ENCODE measurements around the gene SPTBN4.
A peak's percentile ranks its signal among the peaks of the same experiment; 100 is the strongest.

SPTBN4 gene

GRCh38 chr19:40588110-40588854 lies 121.5 kb downstream of the SPTBN4 start:
- WGBS, 2 donors (ENCODE audit: extremely low coverage in 2 of 2, insufficient read length in 2 of 2, insufficient replicate concordance in 1 of 2) = no CpG with 5 or more reads among the region's 19 CpGs
- H3K36me3 ChIP-seq (replicated peaks in 1 of 2; ENCODE audit: control insufficient read depth in 2 of 2, insufficient read depth in 2 of 2, low read length in 2 of 2) = peaks cover 6 to 39% of the 10 kb centered on the region in 2 donors
- no peak overlapping the region for H3K27ac ChIP-seq (replicated peaks; ENCODE audit: low read length)
- H3K14ac ChIP-seq (ENCODE audit: low read length) = peak overlapping the region; percentile 63
- H4K8ac ChIP-seq (ENCODE audit: low read depth, low read length) = no peak overlapping the region
- H3K18ac ChIP-seq (ENCODE audit: low read length) = peak overlapping the region; percentile 46
- no peak overlapping the region for H2AK5ac ChIP-seq (ENCODE audit: low read depth, low read length)
- no peak overlapping the region for H3K4me2 ChIP-seq (ENCODE audit: insufficient read depth, low read length, poor library complexity, severe bottlenecking)
- peaks cover 12 to 14% of the 10 kb centered on the region in 2 donors for H3K4me1 ChIP-seq (ENCODE audit: control insufficient read depth in 2 of 2, insufficient read depth in 1 of 2, low read depth in 1 of 2, low read length in 2 of 2)
- no peak overlapping the region for H2BK5ac ChIP-seq (ENCODE audit: low read length)
- peak overlapping the region in 1 of 2 donors; percentile 9 for H3K4me3 ChIP-seq (ENCODE audit: low read length in 2 of 2)
- no peak overlapping the region for H3K9ac ChIP-seq (ENCODE audit: low read depth, low read length, poor library complexity)
- peak overlapping the region; percentile 87 for H3K23ac ChIP-seq (ENCODE audit: low read depth, low read length, poor library complexity)
- no peaks in the 10 kb centered on the region for H3K9me3 ChIP-seq (replicated peaks in 1 of 2; ENCODE audit: control insufficient read depth in 2 of 2, insufficient read depth in 1 of 2, low read depth in 1 of 2, low read length in 2 of 2)
- H2BK12ac ChIP-seq (ENCODE audit: low read length) = no peak overlapping the region
- H3K4ac ChIP-seq (ENCODE audit: low read length) = no peak overlapping the region
- no peak overlapping the region for H2BK120ac ChIP-seq (ENCODE audit: low read depth, low read length)
- no peaks in the 10 kb centered on the region for H3K79me1 ChIP-seq (ENCODE audit: low read depth, low read length)
- DNase-seq (ENCODE audit: low spot score) = no peak
- no peaks in the 10 kb centered on the region for H3K27me3 ChIP-seq (ENCODE audit: control insufficient read depth in 3 of 3, insufficient read depth in 3 of 3, low read depth in 1 of 3, low read length in 3 of 3)
- no peak overlapping the region for H2AFZ ChIP-seq (ENCODE audit: low read length)
- H2BK15ac ChIP-seq (ENCODE audit: low read length) = no peak overlapping the region
- H4K91ac ChIP-seq (ENCODE audit: low read depth, low read length, poor library complexity) = no peak overlapping the region

- no peaks in the 10 kb centered on the region for H3K9me3 ChIP-seq (replicated peaks in 1 of 2; ENCODE audit: control insufficient read depth in 2 of 2, insufficient read depth in 1 of 2, low read depth in 1 of 2, low read length in 2 of 2)
- no peak overlapping the region for H3K14ac ChIP-seq (ENCODE audit: low read length)
- H2BK12ac ChIP-seq (ENCODE audit: low read length) = no peak overlapping the region
- H3K27me3 ChIP-seq (ENCODE audit: control insufficient read depth in 3 of 3, insufficient read depth in 3 of 3, low read depth in 1 of 3, low read length in 3 of 3) = no peaks in the 10 kb centered on the region
- H3K18ac ChIP-seq (ENCODE audit: low read length) = peak overlapping the region; percentile 31
- H3K36me3 ChIP-seq (replicated peaks in 1 of 2; ENCODE audit: control insufficient read depth in 2 of 2, insufficient read depth in 2 of 2, low read length in 2 of 2) = peaks cover 6 to 38% of the 10 kb centered on the region in 2 donors
- H3K4me2 ChIP-seq (ENCODE audit: insufficient read depth, low read length, poor library complexity, severe bottlenecking) = no peak overlapping the region
- no peak overlapping the region for H4K8ac ChIP-seq (ENCODE audit: low read depth, low read length)
- H3K4me1 ChIP-seq (ENCODE audit: control insufficient read depth in 2 of 2, insufficient read depth in 1 of 2, low read depth in 1 of 2, low read length in 2 of 2) = peaks cover 14% of the 10 kb centered on the region in 2 donors
- H2BK120ac ChIP-seq (ENCODE audit: low read depth, low read length) = no peak overlapping the region
- no peak overlapping the region for H4K91ac ChIP-seq (ENCODE audit: low read depth, low read length, poor library complexity)
- no peak overlapping the region for H3K27ac ChIP-seq (replicated peaks; ENCODE audit: low read length)
- no CpG with 5 or more reads among the region's 9 CpGs for WGBS, 2 donors (ENCODE audit: extremely low coverage in 2 of 2, insufficient read length in 2 of 2, insufficient replicate concordance in 1 of 2)
- DNase-seq (ENCODE audit: low spot score) = no peak
- H2AFZ ChIP-seq (ENCODE audit: low read length) = no peak overlapping the region
- no peak overlapping the region for H2BK15ac ChIP-seq (ENCODE audit: low read length)
- peak overlapping the region; percentile 94 for H3K23ac ChIP-seq (ENCODE audit: low read depth, low read length, poor library complexity)
- H3K9ac ChIP-seq (ENCODE audit: low read depth, low read length, poor library complexity) = peak overlapping the region; percentile 37
- no peak overlapping the region for H2BK5ac ChIP-seq (ENCODE audit: low read length)
- H3K79me1 ChIP-seq (ENCODE audit: low read depth, low read length) = no peaks in the 10 kb centered on the region
- peak overlapping the region in 1 of 2 donors; percentile 56 for H3K4me3 ChIP-seq (ENCODE audit: low read length in 2 of 2)
- peak overlapping the region; percentile 41 for H3K4ac ChIP-seq (ENCODE audit: low read length)
- H2AK5ac ChIP-seq (ENCODE audit: low read depth, low read length) = peak overlapping the region; percentile 2
Measured at GRCh38 chr19:40588926-40589569, 122.2 kb downstream of the SPTBN4 start.

DNA sequence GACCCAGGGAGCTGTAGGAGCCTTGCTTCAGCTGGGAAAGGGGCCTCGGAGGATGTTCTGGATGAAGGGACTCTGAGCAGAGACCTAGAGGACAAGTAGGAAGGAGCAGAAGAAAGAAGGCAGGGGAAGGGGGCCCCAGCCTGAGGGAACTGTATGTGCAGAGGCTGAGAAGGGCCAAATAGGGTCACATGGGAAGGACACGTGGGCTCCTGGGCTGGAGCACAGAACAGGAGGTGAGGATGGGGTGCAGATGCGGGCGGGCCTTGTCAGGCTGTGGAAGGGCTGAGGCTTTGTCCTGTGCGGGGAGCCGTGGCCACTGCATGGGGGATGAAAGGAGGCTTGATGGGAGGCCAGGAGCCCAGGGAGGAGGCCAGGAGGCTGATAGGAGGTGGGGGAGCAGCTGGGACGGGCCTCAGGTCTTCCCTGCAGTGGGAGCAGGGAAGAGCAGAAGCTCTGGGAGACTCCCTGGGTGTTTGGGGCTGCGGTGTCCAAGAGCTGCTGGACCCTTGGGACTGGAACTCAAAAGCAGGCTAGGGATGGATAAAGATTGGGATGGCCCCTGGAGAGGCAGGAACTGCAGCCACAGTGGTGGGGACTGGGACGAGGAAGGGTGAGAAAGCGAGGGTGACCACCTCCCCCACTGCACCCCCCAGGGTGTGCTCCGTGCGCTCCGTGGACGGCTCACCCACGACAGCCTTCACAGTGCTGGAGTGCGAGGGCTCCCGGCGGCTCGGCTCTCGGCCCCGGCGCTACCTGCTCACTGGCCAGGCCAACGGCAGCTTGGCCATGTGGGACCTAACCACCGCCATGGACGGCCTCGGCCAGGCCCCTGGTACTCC lies 123.0 kb downstream of the SPTBN4 start:
- Histone ChIP-seq H3K27ac (replicated peaks; ENCODE audit: low read length) (peak overlapping the region; percentile 15), H4K91ac (ENCODE audit: low read depth, low read length, poor library complexity) (no peak overlapping the region), H2BK12ac (ENCODE audit: low read length) (peak overlapping the region; percentile 95), H3K4me1 (ENCODE audit: control insufficient read depth in 2 of 2, insufficient read depth in 1 of 2, low read depth in 1 of 2, low read length in 2 of 2) (peaks cover 21% of the 10 kb centered on the region in 2 donors), H3K4me3 (ENCODE audit: low read length in 2 of 2) (no peak overlapping the region), H2BK5ac (ENCODE audit: low read length) (peak overlapping the region; percentile 79), H2AK5ac (ENCODE audit: low read depth, low read length) (peak overlapping the region; percentile 66), H3K9me3 (replicated peaks in 1 of 2; ENCODE audit: control insufficient read depth in 2 of 2, insufficient read depth in 1 of 2, low read depth in 1 of 2, low read length in 2 of 2) (no peaks in the 10 kb centered on the region), H2BK120ac (ENCODE audit: low read depth, low read length) (no peak overlapping the region), H3K14ac (ENCODE audit: low read length) (no peak overlapping the region), H3K18ac (ENCODE audit: low read length) (peak overlapping the region; percentile 94), H3K23ac (ENCODE audit: low read depth, low read length, poor library complexity) (peak overlapping the region; percentile 75), H3K4ac (ENCODE audit: low read length) (no peak overlapping the region), H4K8ac (ENCODE audit: low read depth, low read length) (no peak overlapping the region), H3K36me3 (replicated peaks in 1 of 2; ENCODE audit: control insufficient read depth in 2 of 2, insufficient read depth in 2 of 2, low read length in 2 of 2) (peaks cover 6 to 31% of the 10 kb centered on the region in 2 donors), H3K4me2 (ENCODE audit: insufficient read depth, low read length, poor library complexity, severe bottlenecking) (no peak overlapping the region), H3K79me1 (ENCODE audit: low read depth, low read length) (no peaks in the 10 kb centered on the region), H3K27me3 (ENCODE audit: control insufficient read depth in 3 of 3, insufficient read depth in 3 of 3, low read depth in 1 of 3, low read length in 3 of 3) (no peaks in the 10 kb centered on the region), H2AFZ (ENCODE audit: low read length) (no peak overlapping the region), H3K9ac (ENCODE audit: low read depth, low read length, poor library complexity) (peak overlapping the region; percentile 55), H2BK15ac (ENCODE audit: low read length) (peak overlapping the region; percentile 83)
- no peak for DNase-seq (ENCODE audit: low spot score)
- no CpG with 5 or more reads among the region's 26 CpGs for WGBS, 2 donors (ENCODE audit: extremely low coverage in 2 of 2, insufficient read length in 2 of 2, insufficient replicate concordance in 1 of 2)

Measured in neuronal stem cell (in vitro differentiated cells).